Vagina (tissue), 2 donors: ENCODE measurements around the gene OSBP2.

ENCODE experiments used
- POLR2A ChIP-seq, 2 donors: fragments of 450-650 bp; IDR thresholded peaks; one replicate each; pipeline ENCODE4 v1.6.1; 2017; ENCODE audit warnings: antibody characterized with exemption in 2 of 2, mild to moderate bottlenecking in 2 of 2, moderate library complexity in 2 of 2
- POLR2AphosphoS5 ChIP-seq, 2 donors: sonication (generic); formaldehyde crosslinking; IDR thresholded peaks; one replicate each; pipeline ENCODE4 v1.9.0; 2017; ENCODE audit warnings: antibody characterized with exemption in 2 of 2, mild to moderate bottlenecking in 2 of 2, low read depth in 1 of 2; ENCODE audit not compliant: insufficient read depth in 1 of 2
- TF ChIP-seq, protein P1 (sequence below), 3 experiments: fragments of 450-650 bp in 2 of 3; fragments of 200-600 bp in 1 of 3; sonication (generic) in 1 of 3; IDR thresholded peaks; one replicate each; pipeline ENCODE4 v1.5.1; 2017 to 2019; ENCODE audit warnings: antibody characterized with exemption in 3 of 3, mild to moderate bottlenecking in 2 of 3, moderate library complexity in 2 of 3

DNA sequence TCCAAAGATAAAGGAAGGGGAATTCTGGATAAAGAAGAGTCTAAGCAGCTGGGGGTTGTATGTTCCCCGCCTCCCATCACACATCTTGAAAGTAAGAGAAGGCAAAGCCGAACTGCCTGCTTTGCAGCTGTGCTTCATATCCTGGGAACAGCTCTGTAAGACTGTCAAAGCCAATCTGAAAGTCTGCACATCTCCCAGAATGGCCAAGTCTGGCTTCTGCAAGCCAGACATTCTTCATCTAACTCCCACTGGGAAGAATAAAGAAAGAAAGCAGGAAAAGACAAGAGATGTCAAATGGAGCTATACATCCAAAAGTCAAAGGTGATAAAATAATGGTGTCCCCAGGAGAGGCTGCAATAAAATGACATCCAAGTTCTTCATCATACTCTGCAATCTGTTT lies 258.5 kb downstream of the OSBP2 start:
- TF ChIP-seq, protein P1, sequence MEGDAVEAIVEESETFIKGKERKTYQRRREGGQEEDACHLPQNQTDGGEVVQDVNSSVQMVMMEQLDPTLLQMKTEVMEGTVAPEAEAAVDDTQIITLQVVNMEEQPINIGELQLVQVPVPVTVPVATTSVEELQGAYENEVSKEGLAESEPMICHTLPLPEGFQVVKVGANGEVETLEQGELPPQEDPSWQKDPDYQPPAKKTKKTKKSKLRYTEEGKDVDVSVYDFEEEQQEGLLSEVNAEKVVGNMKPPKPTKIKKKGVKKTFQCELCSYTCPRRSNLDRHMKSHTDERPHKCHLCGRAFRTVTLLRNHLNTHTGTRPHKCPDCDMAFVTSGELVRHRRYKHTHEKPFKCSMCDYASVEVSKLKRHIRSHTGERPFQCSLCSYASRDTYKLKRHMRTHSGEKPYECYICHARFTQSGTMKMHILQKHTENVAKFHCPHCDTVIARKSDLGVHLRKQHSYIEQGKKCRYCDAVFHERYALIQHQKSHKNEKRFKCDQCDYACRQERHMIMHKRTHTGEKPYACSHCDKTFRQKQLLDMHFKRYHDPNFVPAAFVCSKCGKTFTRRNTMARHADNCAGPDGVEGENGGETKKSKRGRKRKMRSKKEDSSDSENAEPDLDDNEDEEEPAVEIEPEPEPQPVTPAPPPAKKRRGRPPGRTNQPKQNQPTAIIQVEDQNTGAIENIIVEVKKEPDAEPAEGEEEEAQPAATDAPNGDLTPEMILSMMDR (IDR thresholded peaks at IDR 0.05): no peak
- no peak for TF ChIP-seq POLR2AphosphoS5 (IDR thresholded peaks at IDR 0.05; ENCODE audit: insufficient read depth in 1 of 2, low read depth in 1 of 2)
- no peak for TF ChIP-seq POLR2A (IDR thresholded peaks at IDR 0.05)
